Smooth muscle cell (in vitro differentiated cells): ENCODE data around the gene CD34. TPM values are rescaled to one million over a fixed set of nuclear protein-coding genes. Genes with fewer than 3 reads are reported as not detected.
A peak's percentile ranks its signal among the peaks of the same experiment; 100 is the strongest.

ENCODE experiments used
- DNase-seq: peaks from one replicate; lab custom pipeline; 2025; ENCODE audit not compliant: unreplicated experiment; lab: John Stamatoyannopoulos, UW
- H2AFZ ChIP-seq: fragments of 200-600 bp; sonication (generic); 2 replicates; pipeline ENCODE4 v1.6.0; 2016; ENCODE audit warnings: antibody characterized with exemption, low read depth, mild to moderate bottlenecking
- H3F3A ChIP-seq: fragments of 200-600 bp; sonication (generic); 2 replicates; pipeline ENCODE4 v1.6.0; 2017; ENCODE audit warnings: antibody characterized with exemption, low read depth
- H3K27ac ChIP-seq: fragments of 200-600 bp; sonication (generic); 2 replicates; pipeline ENCODE4 v1.5.1; 2016; ENCODE audit warnings: low read depth, mild to moderate bottlenecking
- H3K27me3 ChIP-seq: fragments of 200-600 bp; sonication (generic); 2 replicates; pipeline ENCODE4 v1.6.1; 2016; ENCODE audit warnings: low read depth, mild to moderate bottlenecking
- H3K36me3 ChIP-seq: fragments of 200-600 bp; sonication (generic); 2 replicates; pipeline ENCODE4 v1.5.1; 2016; ENCODE audit warnings: low read depth
- H3K4me1 ChIP-seq: fragments of 200-600 bp; sonication (generic); 2 replicates; pipeline ENCODE4 v1.5.1; 2016; ENCODE audit warnings: low read depth
- H3K4me2 ChIP-seq: fragments of 200-600 bp; sonication (generic); 2 replicates; pipeline ENCODE4 v1.6.0; 2016; ENCODE audit warnings: mild to moderate bottlenecking
- H3K4me3 ChIP-seq: fragments of 200-600 bp; sonication (generic); 2 replicates; pipeline ENCODE4 v1.5.1; 2016; ENCODE audit warnings: mild to moderate bottlenecking
- H3K79me2 ChIP-seq: fragments of 200-600 bp; sonication (generic); 2 replicates; pipeline ENCODE4 v1.6.0; 2016; ENCODE audit warnings: low read depth, mild to moderate bottlenecking
- H3K9ac ChIP-seq: fragments of 200-600 bp; sonication (generic); 2 replicates; pipeline ENCODE4 v1.6.0; 2016; ENCODE audit warnings: low read depth
- H3K9me3 ChIP-seq: fragments of 200-600 bp; sonication (generic); replicated peaks from 2 replicates; pipeline ENCODE4 v1.5.1; 2016; ENCODE audit warnings: low read depth
- H4K20me1 ChIP-seq: fragments of 200-600 bp; sonication (generic); 2 replicates; pipeline ENCODE4 v1.6.0; 2016; ENCODE audit warnings: low read depth
- CTCF ChIP-seq: fragments of 200-600 bp; sonication (generic); IDR thresholded peaks from 2 replicates; pipeline ENCODE4 v1.5.1; 2017; ENCODE audit warnings: borderline replicate concordance, mild to moderate bottlenecking, antibody characterized with exemption; ENCODE audit not compliant: insufficient read depth, poor library complexity, severe bottlenecking
- WGBS: methylation state at CpG from one replicate; pipeline ENCODE4 v1.1.7; 2016; ENCODE audit warnings: low lambda C conversion rate; 5-methylcytosine and 5-hydroxymethylcytosine counted together
- polyA plus RNA-seq: library from polyadenylated mRNA; unstranded; fragments of >200 nt; fragmentation: Nextera tagmentation; extraction: Ambion mirVana; gene quantifications from 2 replicates; pipeline ENCODE4 v1.2.1, GENCODE V29; 2016
- total RNA-seq: library from RNA; depleted of rRNA; stranded (reverse); fragments of >200 nt; gene quantifications from 2 replicates; pipeline ENCODE4 v1.2.3, GENCODE V29; 2014

CD34 gene
- total and polyA plus RNA-seq, 2 experiments from 2014 or later: not detected

DNA sequence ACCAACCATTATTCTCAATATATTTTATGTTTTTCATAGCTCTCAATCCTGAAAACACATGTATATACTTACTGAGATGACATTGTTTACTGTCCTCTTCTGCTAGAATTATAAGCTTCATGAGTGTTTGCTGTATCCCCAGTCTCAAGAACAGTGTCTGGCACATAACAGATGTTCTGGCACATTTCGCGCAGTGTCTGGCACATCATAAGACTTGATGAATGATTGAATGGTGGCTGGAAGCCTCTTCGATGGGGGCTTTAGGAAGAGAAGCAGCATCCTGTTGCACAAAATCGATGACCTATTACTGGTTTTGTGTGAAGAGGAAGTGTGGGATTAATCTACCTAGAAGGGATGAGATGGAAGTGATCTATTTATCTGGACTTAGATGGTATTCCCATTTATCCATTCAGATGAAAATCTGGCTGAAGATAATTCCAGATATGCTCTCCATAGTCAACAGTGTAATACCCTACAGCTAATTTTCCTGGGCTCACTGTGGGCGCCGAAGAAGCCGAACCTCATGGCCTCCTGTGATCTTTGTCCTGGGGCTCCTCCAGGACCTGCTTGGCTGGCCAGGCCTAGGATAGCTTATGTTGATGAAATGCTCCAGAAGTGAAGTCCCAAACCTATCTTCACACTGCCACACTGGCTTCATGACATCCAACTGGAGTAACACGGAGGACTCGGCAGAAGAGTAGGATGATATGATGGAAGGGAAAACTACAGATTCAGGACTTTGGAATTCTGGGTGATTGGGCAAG, 26.5 kb downstream of the CD34 start:
- H3K27ac ChIP-seq: no peak overlapping the region
- H3K27me3 ChIP-seq: peaks cover 11% of the 10 kb centered on the region
- 89% methylated on average over 9 of the region's 9 CpGs for WGBS
- no peaks in the 10 kb centered on the region for H3K79me2 ChIP-seq
- H3F3A ChIP-seq: no peaks in the 10 kb centered on the region
- DNase-seq: no peak
- H4K20me1 ChIP-seq: no peaks in the 10 kb centered on the region
- H3K36me3 ChIP-seq: no peaks in the 10 kb centered on the region
- peak overlapping the region; percentile 92 for H2AFZ ChIP-seq
- H3K4me1 ChIP-seq: no peaks in the 10 kb centered on the region
- no peak for TF ChIP-seq CTCF
- no peak overlapping the region for H3K4me2 ChIP-seq
- H3K9me3 ChIP-seq: no peaks in the 10 kb centered on the region
- no peak overlapping the region for H3K4me3 ChIP-seq
- H3K9ac ChIP-seq: no peak overlapping the region

DNA sequence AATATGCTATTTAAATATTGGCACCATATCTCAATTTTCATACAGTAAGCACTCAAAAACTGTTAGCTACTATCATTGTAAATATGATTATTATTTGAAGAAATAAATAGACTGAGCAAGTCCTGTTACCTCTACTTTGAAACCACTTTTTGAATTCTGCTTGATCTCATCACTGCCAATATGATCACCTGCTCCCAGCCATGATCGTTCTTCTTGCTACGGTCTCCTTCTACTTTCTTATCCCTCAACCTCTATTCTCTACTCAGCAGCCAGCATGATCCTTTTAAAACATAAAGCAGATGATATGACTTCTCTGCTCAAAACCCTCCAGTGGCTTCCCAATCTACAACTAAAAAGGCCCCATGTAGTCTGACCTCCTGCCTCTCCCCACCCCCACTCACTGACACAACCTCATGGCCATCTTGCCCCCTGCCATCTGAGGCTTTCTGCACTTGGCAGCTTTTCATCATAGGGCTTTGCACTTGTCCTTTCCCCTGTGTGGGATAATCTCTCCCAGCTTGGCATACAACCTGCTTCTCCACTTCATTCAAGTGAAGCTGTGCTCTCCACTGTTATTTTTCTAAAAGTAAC, 27.2 kb downstream of the CD34 start:
- Histone ChIP-seq H3K9me3 (no peaks in the 10 kb centered on the region), H3K4me1 (no peaks in the 10 kb centered on the region), H3K79me2 (no peaks in the 10 kb centered on the region), H3K9ac (no peak overlapping the region), H4K20me1 (no peaks in the 10 kb centered on the region), H2AFZ (no peak overlapping the region), H3K36me3 (no peaks in the 10 kb centered on the region), H3F3A (no peaks in the 10 kb centered on the region), H3K4me3 (no peak overlapping the region), H3K27me3 (peaks cover 17% of the 10 kb centered on the region), H3K27ac (no peak overlapping the region), H3K4me2 (no peak overlapping the region)
- WGBS: 93% methylated on average over 2 of the region's 2 CpGs
- DNase-seq: no peak
- no peak for TF ChIP-seq CTCF

GRCh38 chr1:207883104-207883651, 27.7 kb downstream of the CD34 start:
- DNase-seq: no peak
- Histone ChIP-seq H3K27ac (no peak overlapping the region), H3K9ac (no peak overlapping the region), H4K20me1 (no peaks in the 10 kb centered on the region), H3K4me3 (no peak overlapping the region), H3K27me3 (peaks cover 17% of the 10 kb centered on the region), H3K4me1 (no peaks in the 10 kb centered on the region), H3K4me2 (no peak overlapping the region), H3F3A (no peaks in the 10 kb centered on the region), H3K79me2 (no peaks in the 10 kb centered on the region), H2AFZ (no peak overlapping the region), H3K9me3 (no peaks in the 10 kb centered on the region), H3K36me3 (no peaks in the 10 kb centered on the region)
- no peak for TF ChIP-seq CTCF
- WGBS: 86% methylated on average over 5 of the region's 5 CpGs

GRCh38 chr1:207882692-207883091, 28.2 kb downstream of the CD34 start:
- no peak for DNase-seq
- Histone ChIP-seq H3F3A (no peaks in the 10 kb centered on the region), H3K9me3 (no peaks in the 10 kb centered on the region), H3K9ac (no peak overlapping the region), H3K4me1 (no peaks in the 10 kb centered on the region), H3K36me3 (no peaks in the 10 kb centered on the region), H3K27me3 (peaks cover 17% of the 10 kb centered on the region), H4K20me1 (no peaks in the 10 kb centered on the region), H3K4me2 (no peak overlapping the region), H3K27ac (no peak overlapping the region), H3K79me2 (no peaks in the 10 kb centered on the region), H3K4me3 (no peak overlapping the region), H2AFZ (no peak overlapping the region)
- TF ChIP-seq CTCF: no peak
- 29% methylated on average over 3 of the region's 3 CpGs for WGBS
